Stomach (tissue), 9 donors: Measurements from ENCODE around the gene ADAMTS10. TPM values are rescaled to one million over a fixed set of nuclear protein-coding genes. Genes with fewer than 3 reads are reported as not detected.
A peak's percentile ranks its signal among the peaks of the same experiment; 100 is the strongest.

ENCODE experiments used
- DNase-seq, 2 donors: peaks; one replicate each; pipeline versions ENCODE4 v3.0.0 to v3.0.0-alpha.2; 2013 to 2019
- H3K27ac ChIP-seq, 5 donors: fragments of 200-600 bp in 4 of 5; sonication (generic) in 4 of 5; one replicate each; pipeline ENCODE4 v1.5.1; 2013 to 2019; ENCODE audit warnings: mild to moderate bottlenecking in 1 of 5, moderate library complexity in 1 of 5
- H3K27me3 ChIP-seq, 3 donors: fragments of 200-600 bp; sonication (generic); one replicate each; pipeline ENCODE4 v1.5.1; 2017 to 2019; ENCODE audit warnings: mixed run types in 1 of 3
- H3K36me3 ChIP-seq, 4 donors: fragments of 200-600 bp; sonication (generic); 1 replicate in 3 of 4; 2 replicates in 1 of 4; pipeline ENCODE4 v1.5.1; 2016 to 2019
- H3K4me1 ChIP-seq, 4 donors: fragments of 200-600 bp; sonication (generic); one replicate each; pipeline ENCODE4 v1.5.1; 2016 to 2019
- H3K4me3 ChIP-seq, 4 donors: fragments of 200-600 bp; sonication (generic) in 3 of 4; one replicate each; pipeline ENCODE4 v1.5.1; 2016 to 2019; ENCODE audit warnings: mild to moderate bottlenecking in 1 of 4
- H3K9me3 ChIP-seq, 4 donors: fragments of 200-600 bp; sonication (generic); one replicate each; pipeline ENCODE4 v1.5.1; 2016 to 2019
- CTCF ChIP-seq, 7 experiments: fragments of 450-650 bp in 4 of 7; fragments of 200-600 bp in 3 of 7; sonication (generic) in 3 of 7; IDR thresholded peaks; one replicate each; pipeline ENCODE4 v1.5.1; 2016 to 2019; ENCODE audit warnings: antibody characterized with exemption in 7 of 7, control low read depth in 2 of 7, mild to moderate bottlenecking in 1 of 7
- EP300 ChIP-seq: sonication (generic); formaldehyde crosslinking; IDR thresholded peaks from one replicate; pipeline ENCODE4 v1.6.1; 2017; ENCODE audit warnings: antibody characterized with exemption
- POLR2A ChIP-seq, 4 donors: fragments of 450-650 bp; IDR thresholded peaks; one replicate each; pipeline ENCODE4 v1.6.1; 2016; ENCODE audit warnings: antibody characterized with exemption in 4 of 4, control low read depth in 2 of 4, mild to moderate bottlenecking in 1 of 4, moderate library complexity in 1 of 4
- POLR2AphosphoS5 ChIP-seq, 3 donors: sonication (generic); formaldehyde crosslinking; IDR thresholded peaks; one replicate each; pipeline ENCODE4 v1.6.1; 2016; ENCODE audit warnings: antibody characterized with exemption in 3 of 3
- WGBS, 5 donors: extraction: QIAGEN DNeasy Blood & Tissue Kit in 3 of 5; methylation state at CpG; one replicate each; pipeline versions ENCODE4 v1.1.5 to v1.1.7; 2013 to 2018; 5-methylcytosine and 5-hydroxymethylcytosine counted together
- intact Hi-C: fragments of 100-400 bp; cut with DNase I; formaldehyde crosslinking; loops from one replicate; pipeline ENCODE4 v1.15.1; 2023; ENCODE audit warnings: low total_unique reads
- polyA plus RNA-seq, 3 donors: library from polyadenylated mRNA; stranded (reverse); fragments of 200-250 nt; gene quantifications; one replicate each; pipeline ENCODE4 v1.2.3, GENCODE V29; 2013
- total RNA-seq, 5 donors: library from RNA; depleted of rRNA; stranded (reverse); fragments of >200 nt; gene quantifications; one replicate each; pipeline versions ENCODE4 v1.1.0 to v1.2.3, GENCODE V29; 2014 to 2016
- donor health status: healthy with polysubstance abuse.
- donor health status: Bipolar disorder and iron deficiency.
- donor health status: healthy.

Gene ADAMTS10
- total and polyA plus RNA-seq, 8 donors: 1.9 to 28.5 (median 7.6) TPM

DNA sequence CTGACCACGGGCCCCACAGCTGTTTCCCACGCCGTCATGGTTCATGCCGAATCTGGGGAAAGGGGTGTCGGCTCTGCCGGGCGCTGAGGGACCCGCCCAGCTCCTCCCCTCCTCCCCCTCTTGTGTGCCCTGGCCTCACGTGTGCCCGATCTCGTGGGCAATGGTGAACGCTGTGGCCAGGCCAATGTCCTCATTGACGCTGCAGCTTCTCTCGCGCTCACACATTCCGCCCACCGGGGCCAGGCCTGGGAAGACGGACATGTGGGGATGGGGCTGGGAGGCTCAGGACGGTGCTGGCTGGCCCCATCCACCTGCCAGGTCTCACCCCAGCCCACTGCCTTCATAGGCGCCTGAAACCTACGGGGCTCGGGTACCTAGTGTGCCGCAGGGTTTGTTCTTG is 14.3 kb downstream of the ADAMTS10 start:
- no peak for DNase-seq
- no peak overlapping the region for H3K4me3 ChIP-seq
- H3K4me1 ChIP-seq: peaks cover 16 to 28% (median 19%) of the 10 kb centered on the region in 4 donors
- peaks cover 0 to 11% (median 4%) of the 10 kb centered on the region in 4 donors for H3K9me3 ChIP-seq
- intact Hi-C loops: no loop called here
- no peak overlapping the region for H3K27ac ChIP-seq
- TF ChIP-seq POLR2AphosphoS5 (IDR thresholded peaks at IDR 0.05): no peak
- no peak for TF ChIP-seq CTCF (IDR thresholded peaks at IDR 0.05)
- no peak for TF ChIP-seq EP300
- TF ChIP-seq POLR2A (IDR thresholded peaks at IDR 0.05): no peak
- peaks cover 0 to 56% (median 31%) of the 10 kb centered on the region in 4 donors for H3K36me3 ChIP-seq
- peaks cover 0 to 16% (median 14%) of the 10 kb centered on the region in 3 donors for H3K27me3 ChIP-seq
- WGBS, 5 donors: 80 to 88% (median 84%) methylated on average over 21 to 23 of the region's 23 CpGs

- H3K27me3 ChIP-seq: peaks cover 0 to 16% (median 14%) of the 10 kb centered on the region in 3 donors
- H3K4me1 ChIP-seq: peaks cover 16 to 28% (median 19%) of the 10 kb centered on the region in 4 donors
- peaks cover 0 to 51% (median 27%) of the 10 kb centered on the region in 4 donors for H3K36me3 ChIP-seq
- H3K4me3 ChIP-seq: no peak overlapping the region
- peaks cover 0 to 11% (median 4%) of the 10 kb centered on the region in 4 donors for H3K9me3 ChIP-seq
- WGBS, 5 donors: 65 to 79% (median 72%) methylated on average over 11 to 15 of the region's 15 CpGs
- no peak overlapping the region for H3K27ac ChIP-seq
- no peak for DNase-seq
- intact Hi-C loops: no loop called here
- TF ChIP-seq POLR2A (IDR thresholded peaks at IDR 0.05): no peak
- TF ChIP-seq EP300: no peak
- no peak for TF ChIP-seq CTCF (IDR thresholded peaks at IDR 0.05)
- TF ChIP-seq POLR2AphosphoS5 (IDR thresholded peaks at IDR 0.05): no peak
Measured at GRCh38 chr19:8595651-8596050, 14.9 kb downstream of the ADAMTS10 start.

DNA sequence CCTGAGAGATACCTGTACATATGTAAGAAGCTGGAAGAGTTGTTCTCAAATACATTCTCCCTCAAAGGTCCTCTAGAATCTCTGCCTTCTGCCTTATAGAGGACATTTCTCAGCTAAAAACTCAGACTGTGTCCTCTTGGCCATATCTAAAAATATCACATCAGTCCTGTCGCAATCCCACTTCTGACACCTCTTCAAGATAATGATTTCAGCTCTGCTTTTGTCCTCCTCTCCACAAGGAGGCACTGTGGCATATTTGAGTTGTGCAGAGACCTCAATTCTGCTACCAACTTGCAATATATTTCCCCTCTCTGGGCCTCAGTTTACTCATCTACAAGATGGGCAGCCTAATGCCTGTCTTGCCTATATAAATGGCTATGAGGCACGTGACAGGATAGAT is 16.6 kb downstream of the ADAMTS10 start:
- 93 to 98% (median 94%) methylated on average over 2 of the region's 2 CpGs for WGBS, 5 donors
- peaks cover 0 to 16% (median 14%) of the 10 kb centered on the region in 3 donors for H3K27me3 ChIP-seq
- no peak overlapping the region for H3K27ac ChIP-seq
- H3K36me3 ChIP-seq: peaks cover 0 to 43% (median 25%) of the 10 kb centered on the region in 4 donors
- H3K9me3 ChIP-seq: peaks cover 0 to 11% (median 4%) of the 10 kb centered on the region in 4 donors
- DNase-seq: no peak
- TF ChIP-seq POLR2A (IDR thresholded peaks at IDR 0.05): no peak
- no peak for TF ChIP-seq POLR2AphosphoS5 (IDR thresholded peaks at IDR 0.05)
- no peak for TF ChIP-seq EP300
- no peak for TF ChIP-seq CTCF (IDR thresholded peaks at IDR 0.05)
- no peak overlapping the region for H3K4me3 ChIP-seq
- H3K4me1 ChIP-seq: peaks cover 16 to 28% (median 19%) of the 10 kb centered on the region in 4 donors
- intact Hi-C loops: no loop called here

DNA sequence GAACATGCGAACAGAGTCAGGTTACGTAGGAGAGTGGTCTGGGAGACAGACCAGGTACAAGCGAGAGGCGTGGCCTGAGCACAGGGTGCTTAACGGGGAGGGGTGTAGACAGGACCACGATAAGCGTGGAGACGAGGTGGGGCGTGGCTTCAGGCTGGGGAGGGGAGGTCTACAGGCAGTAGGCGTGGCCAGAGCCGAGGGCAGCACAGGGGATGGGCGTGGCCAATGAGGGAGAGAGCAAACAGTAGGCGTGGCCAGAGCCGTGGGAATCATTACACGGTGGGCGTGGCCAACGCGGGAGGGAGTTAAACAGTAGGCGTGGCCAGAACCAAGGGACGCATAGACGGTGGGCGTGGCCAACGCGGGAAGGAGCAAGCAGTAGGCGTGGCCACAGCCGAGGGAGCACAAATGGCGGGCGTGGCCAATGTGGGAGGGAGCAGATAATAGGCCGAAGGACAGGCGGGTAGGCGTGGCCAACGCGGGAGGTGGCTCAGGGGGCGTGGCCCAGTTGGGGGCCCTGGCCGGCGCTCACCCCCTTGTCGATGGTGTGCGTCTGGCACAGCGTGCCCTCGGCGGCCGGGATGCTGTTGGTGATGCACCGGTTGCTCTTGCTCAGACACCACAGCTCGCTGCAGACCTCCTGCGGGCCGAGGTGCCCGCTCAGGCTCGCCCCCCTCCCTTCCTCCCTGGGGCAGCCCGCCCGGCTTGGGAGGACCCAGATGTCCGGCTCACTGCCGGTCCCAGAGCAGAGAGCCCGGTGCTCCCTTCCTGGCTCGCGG is 18.1 kb downstream of the ADAMTS10 start:
- Histone ChIP-seq H3K9me3 (peaks cover 0 to 11% (median 4%) of the 10 kb centered on the region in 4 donors), H3K27ac (peak overlapping the region in 3 of 5 donors; percentile 18 to 58 (median 28)), H3K4me1 (peaks cover 16 to 28% (median 19%) of the 10 kb centered on the region in 4 donors), H3K27me3 (peaks cover 0 to 16% (median 14%) of the 10 kb centered on the region in 3 donors), H3K36me3 (peaks cover 0 to 44% (median 21%) of the 10 kb centered on the region in 4 donors), H3K4me3 (peak overlapping the region; percentile 32 to 37 (median 33))
- peak; percentile 85 to 97 for DNase-seq
- WGBS, 5 donors: 2 to 6% (median 3%) methylated on average over 30 to 55 of the region's 55 CpGs
- no peak for TF ChIP-seq CTCF (IDR thresholded peaks at IDR 0.05)
- TF ChIP-seq POLR2AphosphoS5 (IDR thresholded peaks at IDR 0.05): peak in 2 of 3 donors; percentile 20 to 77
- TF ChIP-seq EP300: no peak
- intact Hi-C loops: no loop called here
